ENCODE measurements around the gene DIAPH2.

The DIAPH2 gene

DNA sequence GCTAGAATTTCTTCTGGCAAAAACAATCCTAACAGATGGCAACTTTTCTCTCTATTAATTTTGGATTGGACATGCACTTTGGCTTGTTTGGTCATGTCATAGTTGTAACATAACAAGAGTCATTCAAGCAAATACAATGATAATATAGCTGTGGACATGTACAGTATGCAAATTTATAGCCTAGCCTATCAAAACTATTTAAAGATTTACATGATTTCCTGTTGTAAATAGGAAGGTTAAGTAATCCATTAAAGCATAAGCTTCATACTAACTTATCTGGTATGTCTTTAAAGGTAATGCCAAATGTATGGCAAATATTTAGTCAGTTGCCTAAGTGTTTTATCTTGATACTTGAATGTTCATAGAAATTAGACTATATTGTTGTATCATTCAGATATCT is 244.4 kb downstream of the DIAPH2 start:
- TF ChIP-seq, protein P1, sequence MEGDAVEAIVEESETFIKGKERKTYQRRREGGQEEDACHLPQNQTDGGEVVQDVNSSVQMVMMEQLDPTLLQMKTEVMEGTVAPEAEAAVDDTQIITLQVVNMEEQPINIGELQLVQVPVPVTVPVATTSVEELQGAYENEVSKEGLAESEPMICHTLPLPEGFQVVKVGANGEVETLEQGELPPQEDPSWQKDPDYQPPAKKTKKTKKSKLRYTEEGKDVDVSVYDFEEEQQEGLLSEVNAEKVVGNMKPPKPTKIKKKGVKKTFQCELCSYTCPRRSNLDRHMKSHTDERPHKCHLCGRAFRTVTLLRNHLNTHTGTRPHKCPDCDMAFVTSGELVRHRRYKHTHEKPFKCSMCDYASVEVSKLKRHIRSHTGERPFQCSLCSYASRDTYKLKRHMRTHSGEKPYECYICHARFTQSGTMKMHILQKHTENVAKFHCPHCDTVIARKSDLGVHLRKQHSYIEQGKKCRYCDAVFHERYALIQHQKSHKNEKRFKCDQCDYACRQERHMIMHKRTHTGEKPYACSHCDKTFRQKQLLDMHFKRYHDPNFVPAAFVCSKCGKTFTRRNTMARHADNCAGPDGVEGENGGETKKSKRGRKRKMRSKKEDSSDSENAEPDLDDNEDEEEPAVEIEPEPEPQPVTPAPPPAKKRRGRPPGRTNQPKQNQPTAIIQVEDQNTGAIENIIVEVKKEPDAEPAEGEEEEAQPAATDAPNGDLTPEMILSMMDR (IDR thresholded peaks at IDR 0.05; ENCODE audit: low read depth, low read length): no peak
- Histone ChIP-seq H3K27me3 (no peaks in the 10 kb centered on the region), H3K4me1 (no peaks in the 10 kb centered on the region), H3K9me3 (no peaks in the 10 kb centered on the region), H3K36me3 (no peaks in the 10 kb centered on the region), H3K4me3 (ENCODE audit: low read depth, low read length) (no peak overlapping the region)
- no peak for DNase-seq

DNA sequence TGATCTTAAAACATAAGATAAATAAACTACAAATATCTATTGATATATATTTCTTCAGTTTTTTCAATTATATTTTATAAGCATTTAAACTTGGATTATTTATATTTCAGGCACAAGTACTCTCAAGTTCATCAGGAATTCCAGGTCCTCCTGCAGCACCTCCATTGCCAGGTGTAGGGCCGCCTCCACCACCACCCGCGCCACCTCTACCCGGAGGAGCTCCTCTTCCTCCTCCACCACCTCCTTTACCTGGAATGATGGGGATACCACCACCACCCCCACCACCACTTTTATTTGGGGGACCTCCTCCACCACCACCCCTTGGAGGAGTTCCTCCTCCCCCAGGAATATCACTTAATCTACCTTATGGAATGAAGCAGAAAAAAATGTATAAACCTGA is 273.1 kb downstream of the DIAPH2 start:
- no peaks in the 10 kb centered on the region for H3K36me3 ChIP-seq

DNA sequence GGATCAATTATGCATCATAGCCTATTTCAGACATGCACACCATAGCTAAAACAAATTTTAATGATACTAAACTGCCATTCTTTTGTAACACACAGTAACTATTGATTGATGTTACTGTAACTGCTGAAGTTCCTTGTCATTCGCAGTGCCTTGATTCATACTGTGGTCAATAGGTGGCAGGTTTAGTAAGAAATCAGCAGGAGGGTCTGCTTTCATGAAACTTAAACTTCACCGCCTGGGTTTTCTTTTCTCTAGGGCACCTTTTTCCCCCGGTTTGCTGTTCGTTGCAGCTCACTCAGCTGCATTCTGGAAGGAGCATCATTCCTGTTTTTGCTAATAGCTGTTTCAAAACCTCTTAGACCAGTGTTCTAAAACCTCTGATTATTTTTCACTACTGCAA is 287.2 kb downstream of the DIAPH2 start:
- TF ChIP-seq, protein P1 (IDR thresholded peaks at IDR 0.05; ENCODE audit: low read depth, low read length): no peak
- Histone ChIP-seq H3K4me1 (no peaks in the 10 kb centered on the region), H3K4me3 (ENCODE audit: low read depth, low read length) (no peak overlapping the region), H3K9me3 (no peaks in the 10 kb centered on the region), H3K27me3 (no peaks in the 10 kb centered on the region), H3K36me3 (no peaks in the 10 kb centered on the region)
- DNase-seq: no peak

More for the DNA sequence above, 273.1 kb downstream of the DIAPH2 start:
- H3K9me3 ChIP-seq: no peaks in the 10 kb centered on the region
- TF ChIP-seq, protein P1 (IDR thresholded peaks at IDR 0.05; ENCODE audit: low read depth, low read length): no peak
- H3K27me3 ChIP-seq: no peaks in the 10 kb centered on the region
- H3K4me1 ChIP-seq: no peaks in the 10 kb centered on the region
- no peak for DNase-seq
- H3K4me3 ChIP-seq (ENCODE audit: low read depth, low read length): no peak overlapping the region

DNA sequence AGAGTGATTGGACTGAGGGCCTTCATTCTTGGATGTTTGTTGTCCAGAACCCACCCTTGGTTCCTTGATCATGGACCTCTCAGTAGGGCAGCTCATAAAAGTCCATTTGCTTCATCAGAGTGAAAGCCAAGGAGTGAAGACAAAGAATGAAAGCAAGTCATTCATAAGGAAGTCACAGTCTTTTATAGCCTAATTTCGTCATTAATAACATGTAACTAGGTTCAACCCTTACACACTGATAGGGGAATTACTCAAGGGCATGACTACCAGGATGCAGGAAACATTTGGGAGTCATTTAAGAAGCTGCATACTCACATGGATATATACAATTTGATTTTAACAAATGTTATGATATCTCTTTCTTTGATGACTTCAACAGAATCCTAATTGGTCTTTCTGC is 294.3 kb downstream of the DIAPH2 start:
- TF ChIP-seq, protein P1 (IDR thresholded peaks at IDR 0.05; ENCODE audit: low read depth, low read length): no peak
- Histone ChIP-seq H3K4me3 (ENCODE audit: low read depth, low read length) (no peak overlapping the region), H3K4me1 (no peaks in the 10 kb centered on the region), H3K36me3 (no peaks in the 10 kb centered on the region), H3K27me3 (no peaks in the 10 kb centered on the region), H3K9me3 (no peaks in the 10 kb centered on the region)
- no peak for DNase-seq

DNA sequence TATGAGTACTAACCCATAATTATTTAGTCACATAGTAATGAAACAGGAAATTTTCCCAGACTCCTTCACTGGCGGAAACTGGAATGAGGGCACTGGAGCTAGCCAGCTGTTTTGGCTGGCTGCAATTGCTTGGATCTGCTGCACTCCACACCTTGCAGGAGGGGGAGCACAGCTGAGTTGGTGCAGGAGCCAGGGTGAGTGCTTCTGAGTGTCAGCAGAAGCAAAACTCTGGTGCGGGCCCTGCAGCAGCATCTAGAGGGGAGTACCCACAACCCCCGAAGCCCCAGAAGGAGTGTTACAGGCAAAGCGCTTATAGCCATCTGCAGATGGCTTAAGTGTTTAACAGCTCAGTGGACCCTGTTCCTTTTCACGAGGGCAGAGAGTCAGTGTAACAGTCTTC is 295.1 kb downstream of the DIAPH2 start:
- Histone ChIP-seq H3K27me3 (no peaks in the 10 kb centered on the region), H3K36me3 (no peaks in the 10 kb centered on the region), H3K4me1 (no peaks in the 10 kb centered on the region), H3K4me3 (ENCODE audit: low read depth, low read length) (no peak overlapping the region), H3K9me3 (no peaks in the 10 kb centered on the region)
- DNase-seq: no peak
- TF ChIP-seq, protein P1 (IDR thresholded peaks at IDR 0.05; ENCODE audit: low read depth, low read length): no peak

DNA sequence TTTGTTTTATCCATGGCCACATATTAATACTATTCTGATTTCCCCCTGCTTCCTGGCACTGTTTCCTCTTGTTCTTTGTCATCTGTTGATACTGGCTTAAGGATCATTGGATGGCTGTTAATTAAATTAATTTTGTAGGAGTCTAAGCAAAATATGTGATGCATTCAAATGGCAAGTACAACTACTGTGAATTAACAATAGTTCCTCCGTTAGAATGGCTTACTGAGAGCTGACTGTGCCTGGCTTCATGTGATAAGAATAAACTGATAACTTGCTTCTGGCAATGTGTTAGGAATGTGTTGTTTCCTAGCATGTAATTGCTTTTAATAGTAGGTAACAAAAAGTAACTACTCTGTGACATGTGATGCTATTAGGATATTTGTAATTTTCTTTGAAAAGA is 297.5 kb downstream of the DIAPH2 start:
- H3K9me3 ChIP-seq: no peaks in the 10 kb centered on the region
- TF ChIP-seq, protein P1 (IDR thresholded peaks at IDR 0.05; ENCODE audit: low read depth, low read length): no peak
- DNase-seq: no peak
- H3K27me3 ChIP-seq: no peaks in the 10 kb centered on the region
- H3K4me3 ChIP-seq (ENCODE audit: low read depth, low read length): no peak overlapping the region
- no peaks in the 10 kb centered on the region for H3K36me3 ChIP-seq
- no peaks in the 10 kb centered on the region for H3K4me1 ChIP-seq
